GM12874 (cell line): ENCODE results near the gene SOBP.

Experiments
- TF ChIP-seq, protein P1 (sequence below): IDR thresholded peaks from 2 replicates; pipeline ENCODE4 v1.5.1; 2011; ENCODE audit warnings: low read depth, mild to moderate bottlenecking, control low read depth, low read length, moderate library complexity; ENCODE audit not compliant: insufficient read depth

The SOBP gene

DNA sequence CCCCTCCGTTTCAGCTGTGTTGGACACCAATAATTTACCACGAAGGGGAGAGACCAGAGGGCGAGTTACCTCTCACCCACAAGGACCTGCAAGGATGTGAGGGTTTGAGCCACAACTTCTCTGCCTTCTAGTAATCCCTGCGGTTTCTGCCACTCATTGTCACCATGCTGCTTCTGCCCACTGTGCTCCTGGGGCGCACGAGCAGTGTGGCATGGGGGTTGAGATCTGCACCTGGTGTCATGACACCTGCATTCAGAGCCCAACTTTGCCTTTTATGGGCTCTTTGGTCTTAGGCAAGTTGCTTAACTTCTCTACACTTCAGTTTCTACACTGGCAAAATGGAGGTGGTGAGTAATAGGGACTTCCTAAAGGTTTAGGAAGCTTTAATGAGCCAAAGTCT, 84.9 kb downstream of the SOBP start:
- TF ChIP-seq, protein P1, sequence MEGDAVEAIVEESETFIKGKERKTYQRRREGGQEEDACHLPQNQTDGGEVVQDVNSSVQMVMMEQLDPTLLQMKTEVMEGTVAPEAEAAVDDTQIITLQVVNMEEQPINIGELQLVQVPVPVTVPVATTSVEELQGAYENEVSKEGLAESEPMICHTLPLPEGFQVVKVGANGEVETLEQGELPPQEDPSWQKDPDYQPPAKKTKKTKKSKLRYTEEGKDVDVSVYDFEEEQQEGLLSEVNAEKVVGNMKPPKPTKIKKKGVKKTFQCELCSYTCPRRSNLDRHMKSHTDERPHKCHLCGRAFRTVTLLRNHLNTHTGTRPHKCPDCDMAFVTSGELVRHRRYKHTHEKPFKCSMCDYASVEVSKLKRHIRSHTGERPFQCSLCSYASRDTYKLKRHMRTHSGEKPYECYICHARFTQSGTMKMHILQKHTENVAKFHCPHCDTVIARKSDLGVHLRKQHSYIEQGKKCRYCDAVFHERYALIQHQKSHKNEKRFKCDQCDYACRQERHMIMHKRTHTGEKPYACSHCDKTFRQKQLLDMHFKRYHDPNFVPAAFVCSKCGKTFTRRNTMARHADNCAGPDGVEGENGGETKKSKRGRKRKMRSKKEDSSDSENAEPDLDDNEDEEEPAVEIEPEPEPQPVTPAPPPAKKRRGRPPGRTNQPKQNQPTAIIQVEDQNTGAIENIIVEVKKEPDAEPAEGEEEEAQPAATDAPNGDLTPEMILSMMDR = no peak

DNA sequence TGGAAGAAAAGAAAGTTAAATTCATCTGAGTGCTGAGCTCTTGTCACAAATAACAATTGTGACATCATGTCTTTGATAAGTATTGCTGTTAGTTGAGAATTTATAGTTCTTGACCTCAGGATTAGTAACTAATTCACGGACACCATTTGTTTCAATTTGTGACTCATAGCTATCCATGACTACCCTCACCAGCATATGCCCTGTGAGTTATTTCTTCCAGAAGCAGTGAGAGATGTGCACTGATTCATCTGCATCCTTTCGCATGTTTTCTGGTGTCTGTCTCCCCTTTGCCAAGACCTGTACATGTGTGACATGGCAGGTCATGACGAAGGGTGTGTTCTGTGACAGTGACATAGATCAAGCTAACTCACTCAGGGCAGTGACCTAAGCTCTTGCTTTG, 86.9 kb downstream of the SOBP start:
- TF ChIP-seq, protein P1 = no peak

- TF ChIP-seq, protein P1 = no peak
Observed at GRCh38 chr6:107578642-107579341, 88.9 kb downstream of the SOBP start.

DNA sequence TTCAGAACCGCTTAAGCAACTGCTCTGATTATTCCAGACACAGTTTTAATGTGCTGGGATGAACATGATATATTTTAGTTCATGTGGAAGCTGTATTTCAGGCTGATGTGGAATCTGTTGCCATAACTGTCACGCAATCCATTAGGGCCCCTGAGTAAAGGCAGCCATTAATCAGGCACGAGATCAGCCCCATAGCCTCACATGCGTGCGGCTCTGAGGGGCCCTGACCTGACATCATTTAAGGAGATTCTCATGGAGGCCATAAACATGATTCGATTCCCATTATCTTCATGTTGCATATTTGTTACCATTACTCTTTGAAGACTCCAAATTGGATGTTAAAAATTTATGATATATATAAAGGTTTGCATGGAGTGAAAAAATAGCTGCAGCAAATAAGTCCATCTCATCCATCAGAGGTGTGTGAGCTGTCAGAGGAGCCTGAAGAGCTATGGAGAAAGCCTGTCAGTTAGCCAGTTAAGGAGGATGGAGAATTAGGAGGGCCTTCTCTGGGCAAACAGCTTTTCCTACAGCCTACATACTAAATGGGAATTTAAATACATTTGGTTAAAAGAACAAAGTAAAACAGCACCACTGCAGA, 89.6 kb downstream of the SOBP start:
- TF ChIP-seq, protein P1 = no peak

- TF ChIP-seq, protein P1 = no peak
Observed at GRCh38 chr6:107582086-107582485, 92.2 kb downstream of the SOBP start.

DNA sequence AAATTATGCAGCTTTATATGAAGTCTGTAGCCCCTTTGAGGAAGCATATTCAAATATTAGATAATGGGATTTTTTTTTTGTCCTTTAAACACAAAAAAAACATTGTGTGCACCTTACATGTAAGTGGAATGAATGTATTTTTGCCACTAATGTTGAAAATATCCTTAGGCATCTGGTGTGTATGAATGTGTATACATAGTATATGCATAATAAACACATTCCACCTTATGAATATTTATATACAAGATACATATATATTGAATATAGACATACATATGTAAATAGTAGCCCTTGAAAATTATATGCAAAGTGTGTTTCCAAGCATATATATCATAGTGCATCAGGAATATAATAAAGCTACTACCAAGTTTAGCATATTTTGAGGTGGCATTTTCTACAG, 94.8 kb downstream of the SOBP start:
- TF ChIP-seq, protein P1 = no peak

GRCh38 chr6:107585815-107586435, 96.0 kb downstream of the SOBP start:
- TF ChIP-seq, protein P1 = no peak
